GM13976 (cell line): ENCODE results near the gene BCAS3.

ENCODE experiments used
- DNase-seq: peaks from one replicate; pipeline ENCODE4 v3.0.0; 2012; ENCODE audit warnings: low spot score
- CTCF ChIP-seq: IDR thresholded peaks from 2 replicates; pipeline ENCODE4 v1.5.1; 2012; ENCODE audit warnings: borderline replicate concordance, mild to moderate bottlenecking; ENCODE audit not compliant: insufficient read depth; ENCODE audit errors: extremely low read depth, missing control alignments, control extremely low read depth
- in situ Hi-C: fragments of 300-500 bp; cut with MboI; formaldehyde crosslinking; loops from one replicate; pipeline ENCODE4 v1.12.0; 2022; ENCODE audit warnings: low sequenced_read_pairs, mixed read lengths, inconsistent platforms; ENCODE audit not compliant: unreplicated experiment

Gene BCAS3

GRCh38 chr17:61391595-61392291 is 714.1 kb downstream of the BCAS3 start:
- no peak for TF ChIP-seq CTCF
- no peak for DNase-seq
- in situ Hi-C loops: no loop called here

- in situ Hi-C loops: no loop called here
- no peak for DNase-seq
- no peak for TF ChIP-seq CTCF
These were observed 715.0 kb downstream of the BCAS3 start for GRCh38 chr17:61392679-61393078.

- no peak for DNase-seq
- no peak for TF ChIP-seq CTCF
- in situ Hi-C loops: no loop called here
These were observed 715.9 kb downstream of the BCAS3 start for GRCh38 chr17:61393550-61393903.

- no peak for TF ChIP-seq CTCF
- in situ Hi-C loops: no loop called here
- no peak for DNase-seq
These were observed 716.4 kb downstream of the BCAS3 start for GRCh38 chr17:61393904-61394629.

- no peak for DNase-seq
- in situ Hi-C loops: no loop called here
- no peak for TF ChIP-seq CTCF
These were observed 717.2 kb downstream of the BCAS3 start for GRCh38 chr17:61394630-61395408.

GRCh38 chr17:61395409-61395982 is 717.8 kb downstream of the BCAS3 start:
- in situ Hi-C loops: no loop called here
- no peak for DNase-seq
- TF ChIP-seq CTCF: no peak
